OCI-LY3 (cell line): Measurements from ENCODE around the gene PLA2G6.

Source experiments
- CTCF ChIP-seq: fragments of 200-600, 300-600 bp; sonication (generic); IDR thresholded peaks from 2 replicates; pipeline ENCODE4 v1.5.1; 2014; ENCODE audit warnings: antibody characterized with exemption, low read length, low read depth
- EZH2phosphoT487 ChIP-seq: fragments of 200-600 bp; shearing (Covaris generic); IDR thresholded peaks from 2 replicates; pipeline ENCODE4 v1.6.1; 2018; ENCODE audit warnings: antibody characterized with exemption, mixed run types, low read depth

- TF ChIP-seq EZH2phosphoT487: no peak
- no peak for TF ChIP-seq CTCF
Measured at GRCh38 chr22:38191055-38191454, 9.4 kb upstream of the PLA2G6 start.
